GM12872 (cell line): ENCODE results near the gene SLC25A21.

Experiments
- CTCF ChIP-seq: IDR thresholded peaks from 3 replicates; pipeline ENCODE4 v1.5.1; 2011; ENCODE audit warnings: low read depth, mild to moderate bottlenecking, low read length, moderate library complexity; ENCODE audit not compliant: insufficient read depth

Gene SLC25A21

GRCh38 chr14:37083599-37083998 lies 88.8 kb downstream of the SLC25A21 start:
- TF ChIP-seq CTCF, result no peak

GRCh38 chr14:37082449-37082848 lies 90.0 kb downstream of the SLC25A21 start:
- no peak for TF ChIP-seq CTCF

DNA sequence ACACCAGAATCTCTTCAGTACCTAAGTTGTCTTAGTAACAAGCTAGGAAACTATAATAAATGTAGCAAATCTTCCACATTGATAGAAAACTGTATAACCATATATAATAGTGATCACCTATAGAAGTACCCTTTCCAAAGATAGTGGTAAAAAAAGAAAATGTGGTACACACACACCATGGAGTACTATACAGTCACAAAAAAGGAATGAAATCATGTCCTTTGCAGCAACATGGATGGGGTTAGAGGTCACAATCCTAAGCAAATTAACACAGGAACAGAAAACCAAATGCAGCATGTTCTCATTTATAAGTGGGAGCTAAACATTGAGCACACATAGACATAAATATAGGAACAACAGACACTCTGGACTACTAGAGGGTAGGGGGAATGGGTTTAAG lies 90.5 kb downstream of the SLC25A21 start:
- no peak for TF ChIP-seq CTCF

GRCh38 chr14:37081218-37081617 lies 91.2 kb downstream of the SLC25A21 start:
- TF ChIP-seq CTCF, result no peak

DNA sequence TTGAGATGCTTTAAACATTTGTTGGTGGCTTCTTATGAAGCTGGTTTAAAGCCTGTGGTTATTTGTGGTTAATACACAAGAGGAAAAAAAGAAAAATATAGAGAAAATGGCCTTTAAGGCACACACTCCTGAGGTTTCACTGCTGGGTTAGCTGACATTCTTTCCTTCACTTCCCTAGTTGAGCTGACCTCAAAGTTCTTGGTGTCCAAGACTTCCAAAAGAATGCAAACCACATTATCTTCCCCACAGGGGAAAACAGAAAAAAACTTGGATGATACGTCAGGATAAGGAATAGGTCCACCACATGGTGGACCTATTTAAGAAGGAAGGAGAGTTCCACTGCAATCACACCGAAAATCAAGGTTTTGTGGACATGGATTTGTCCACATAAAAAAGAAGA lies 94.3 kb downstream of the SLC25A21 start:
- no peak for TF ChIP-seq CTCF

DNA sequence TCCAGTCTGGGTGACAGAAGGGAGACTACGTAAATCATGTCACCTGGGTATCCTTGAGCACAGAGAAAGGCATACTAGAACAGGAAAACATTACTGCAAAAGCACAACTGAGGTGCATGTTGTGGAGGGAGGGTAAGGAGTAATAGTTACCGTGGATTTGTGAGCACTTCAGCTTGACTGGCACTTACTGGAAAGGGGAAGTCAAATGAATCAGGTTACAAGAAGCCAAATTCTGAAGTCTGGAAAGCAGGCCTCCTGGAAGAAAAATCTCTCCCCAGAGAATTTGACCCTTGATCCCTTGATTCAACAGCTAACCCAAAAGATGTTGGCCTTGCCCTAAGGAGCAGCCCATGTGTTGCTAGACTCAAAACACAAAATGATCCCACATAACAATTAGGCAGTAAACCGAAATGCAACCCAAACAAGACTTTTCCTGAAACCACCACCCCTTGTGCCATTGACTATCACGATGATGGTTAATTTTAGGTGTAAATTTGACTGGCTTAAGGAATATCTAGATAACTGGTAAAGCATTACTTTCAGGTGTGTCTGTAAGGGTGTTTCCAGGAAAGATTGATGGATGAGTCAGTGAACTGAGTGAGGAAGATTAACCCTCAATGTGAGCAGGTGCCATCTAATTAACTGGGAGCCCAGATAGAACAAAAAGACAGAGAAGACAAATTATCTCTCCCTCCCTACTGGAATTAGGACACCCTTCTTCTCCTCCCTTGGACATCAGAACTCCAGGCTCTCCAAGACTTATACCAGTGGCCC lies 108.8 kb downstream of the SLC25A21 start:
- no peak for TF ChIP-seq CTCF

DNA sequence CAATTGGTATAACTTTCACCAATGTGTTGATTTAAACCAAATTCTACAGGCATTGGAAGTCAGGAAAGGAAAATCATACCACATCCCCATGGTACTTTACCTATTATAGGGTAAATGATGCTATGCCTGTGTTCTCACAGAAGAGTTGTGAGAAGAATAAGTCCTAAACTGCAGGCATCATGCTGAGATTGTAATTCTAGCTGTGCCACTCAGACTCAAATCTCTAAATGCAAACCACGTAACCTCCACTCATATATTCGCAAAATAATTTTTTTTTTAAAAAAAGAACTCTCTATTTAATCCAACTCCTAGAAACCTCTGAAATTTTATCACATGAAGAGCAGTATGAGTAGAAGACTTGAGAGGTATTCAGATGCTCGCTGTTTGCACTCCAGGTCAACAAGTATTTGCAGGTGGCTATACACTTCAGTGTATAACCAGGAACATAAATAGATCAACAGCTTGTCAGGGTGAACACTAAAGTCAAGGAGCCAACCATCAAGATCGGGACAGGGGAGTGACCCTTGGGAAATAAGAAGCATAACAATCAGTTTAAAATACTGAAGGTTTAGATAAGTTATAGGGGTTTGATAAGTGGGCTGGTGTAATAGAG lies 110.1 kb downstream of the SLC25A21 start:
- no peak for TF ChIP-seq CTCF
